Trophoblast cell (in vitro differentiated cells and primary cell): Measurements from ENCODE around the gene AADACL4.

Source experiments
- DNase-seq, 2 donors: peaks; one replicate each; pipeline ENCODE4 v3.0.0-alpha.2; 2016
- H2AFZ ChIP-seq: 2 replicates; pipeline ENCODE4 v1.6.1; 2013; ENCODE audit warnings: low read length, moderate library complexity, mild to moderate bottlenecking; ENCODE audit not compliant: insufficient read depth, poor library complexity
- H2AK5ac ChIP-seq: 2 replicates; pipeline ENCODE4 v1.6.1; 2013; ENCODE audit warnings: mild to moderate bottlenecking, low read length
- H2BK120ac ChIP-seq: 2 replicates; pipeline ENCODE4 v1.6.1; 2013; ENCODE audit warnings: low read length, mild to moderate bottlenecking, moderate library complexity; ENCODE audit not compliant: insufficient read depth, poor library complexity
- H2BK12ac ChIP-seq: 2 replicates; pipeline ENCODE4 v1.6.1; 2013; ENCODE audit warnings: mild to moderate bottlenecking, low read length, moderate library complexity
- H2BK5ac ChIP-seq: 2 replicates; pipeline ENCODE4 v1.6.1; 2013; ENCODE audit warnings: low read length, low read depth, moderate library complexity, mild to moderate bottlenecking; ENCODE audit not compliant: poor library complexity
- H3K14ac ChIP-seq: 2 replicates; pipeline ENCODE4 v1.6.1; 2013; ENCODE audit warnings: mild to moderate bottlenecking, low read length
- H3K18ac ChIP-seq: 2 replicates; pipeline ENCODE4 v1.6.1; 2013; ENCODE audit warnings: mild to moderate bottlenecking, low read length
- H3K23ac ChIP-seq: 2 replicates; pipeline ENCODE4 v1.6.1; 2013; ENCODE audit warnings: low read length
- H3K27ac ChIP-seq: 2 replicates; pipeline ENCODE4 v1.5.1; 2013; ENCODE audit warnings: low read depth, mild to moderate bottlenecking, inconsistent platforms, low read length, moderate library complexity
- H3K27me3 ChIP-seq: 2 replicates; pipeline ENCODE4 v1.6.1; 2013; ENCODE audit warnings: inconsistent platforms, mild to moderate bottlenecking, low read length, moderate library complexity; ENCODE audit not compliant: insufficient read depth
- H3K36me3 ChIP-seq, 2 experiments: 1 replicate in 1 of 2; 2 replicates in 1 of 2; pipeline ENCODE4 v1.6.1; 2013; ENCODE audit warnings: low read length in 2 of 2, mild to moderate bottlenecking in 2 of 2, moderate library complexity in 1 of 2; ENCODE audit not compliant: insufficient read depth in 2 of 2, control insufficient read depth in 1 of 2
- H3K4ac ChIP-seq: 2 replicates; pipeline ENCODE4 v1.6.1; 2013; ENCODE audit warnings: low read depth, mild to moderate bottlenecking, low read length, moderate library complexity
- H3K4me1 ChIP-seq, 2 experiments: 1 replicate in 1 of 2; 2 replicates in 1 of 2; pipeline ENCODE4 v1.6.1; 2013; ENCODE audit warnings: low read length in 2 of 2, mild to moderate bottlenecking in 2 of 2, moderate library complexity in 1 of 2; ENCODE audit not compliant: insufficient read depth in 2 of 2, control insufficient read depth in 1 of 2
- H3K4me2 ChIP-seq: 2 replicates; pipeline ENCODE4 v1.6.1; 2013; ENCODE audit warnings: inconsistent platforms, mild to moderate bottlenecking, low read length, moderate library complexity
- H3K4me3 ChIP-seq: 2 replicates; pipeline ENCODE4 v1.5.1; 2013; ENCODE audit warnings: mild to moderate bottlenecking, low read depth, low read length, inconsistent platforms
- H3K79me1 ChIP-seq: one replicate; pipeline ENCODE4 v1.6.1; 2013; ENCODE audit warnings: low read length
- H3K79me2 ChIP-seq: 2 replicates; pipeline ENCODE4 v1.6.1; 2013; ENCODE audit warnings: low read length, mild to moderate bottlenecking; ENCODE audit not compliant: control insufficient read depth, insufficient read depth, poor library complexity
- H3K9ac ChIP-seq: 2 replicates; pipeline ENCODE4 v1.6.1; 2013; ENCODE audit warnings: mild to moderate bottlenecking, low read length
- H3K9me3 ChIP-seq: 2 replicates; pipeline ENCODE4 v1.6.1; 2013; ENCODE audit warnings: low read depth, mild to moderate bottlenecking, control low read depth, inconsistent platforms, low read length; ENCODE audit not compliant: insufficient read depth
- H4K12ac ChIP-seq: 2 replicates; pipeline ENCODE4 v1.6.1; 2013; ENCODE audit warnings: low read depth, mild to moderate bottlenecking, low read length, moderate library complexity
- H4K8ac ChIP-seq: 2 replicates; pipeline ENCODE4 v1.6.1; 2013; ENCODE audit warnings: low read depth, mild to moderate bottlenecking, low read length, moderate library complexity
- H4K91ac ChIP-seq: one replicate; pipeline ENCODE4 v1.6.1; 2013; ENCODE audit warnings: low read depth, mild to moderate bottlenecking, low read length, moderate library complexity
- WGBS: extraction: QIAGEN DNeasy Blood & Tissue Kit; methylation state at CpG from one replicate; pipeline ENCODE4 v1.1.7; 2013; ENCODE audit warnings: missing lambda C conversion rate; ENCODE audit not compliant: insufficient read length, insufficient coverage; ENCODE audit errors: extremely low coverage; 5-methylcytosine and 5-hydroxymethylcytosine counted together

Gene AADACL4

GRCh38 chr1:12603224-12603623 is 40.7 kb upstream of the AADACL4 start:
- no peaks in the 10 kb centered on the region for H3K79me2 ChIP-seq

GRCh38 chr1:12604114-12604874 is 39.6 kb upstream of the AADACL4 start:
- no peak overlapping the region for H3K27ac ChIP-seq

More at GRCh38 chr1:12603224-12603623, 40.7 kb upstream of the AADACL4 start:
- Histone ChIP-seq H3K36me3 (no peaks in the 10 kb centered on the region), H3K27me3 (no peaks in the 10 kb centered on the region), H3K9ac (no peak overlapping the region), H3K14ac (no peak overlapping the region), H2AFZ (no peak overlapping the region), H3K79me1 (no peaks in the 10 kb centered on the region), H3K18ac (no peak overlapping the region), H3K4me2 (no peak overlapping the region), H2BK12ac (no peak overlapping the region), H4K8ac (no peak overlapping the region), H3K23ac (no peak overlapping the region), H3K4ac (no peak overlapping the region), H3K9me3 (no peaks in the 10 kb centered on the region), H3K4me1 (peaks cover 0 to 3% of the 10 kb centered on the region in 2 experiments), H2BK5ac (no peak overlapping the region), H2BK120ac (no peak overlapping the region), H4K12ac (no peak overlapping the region), H3K4me3 (no peak overlapping the region), H2AK5ac (peak overlapping the region; percentile 82), H3K27ac (no peak overlapping the region), H4K91ac (no peak overlapping the region)
- no CpG with 5 or more reads among the region's 9 CpGs for whole genome bisulfite sequencing
- no peak for DNase-seq

DNA sequence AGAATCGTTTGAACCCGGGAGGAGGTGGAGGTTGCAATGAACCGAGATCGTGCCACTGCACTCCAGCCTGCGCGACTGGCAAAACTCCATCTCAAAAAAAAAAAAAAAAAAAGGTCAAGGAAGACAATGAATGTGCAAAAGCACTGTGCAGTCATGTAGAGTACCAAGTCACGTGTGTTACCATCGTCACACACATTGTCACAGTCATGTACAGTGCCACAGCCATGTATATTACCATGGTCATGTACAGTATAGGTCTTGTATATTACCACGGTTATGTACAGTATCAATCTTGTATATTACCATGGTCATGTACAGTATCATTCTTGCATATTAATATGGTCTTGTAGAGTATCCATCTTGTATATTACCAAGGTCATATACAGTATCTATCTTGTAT is 38.9 kb upstream of the AADACL4 start:
- Histone ChIP-seq H2BK12ac (no peak overlapping the region), H3K4me2 (no peak overlapping the region), H3K79me1 (no peaks in the 10 kb centered on the region), H3K36me3 (no peaks in the 10 kb centered on the region), H3K18ac (no peak overlapping the region), H3K14ac (no peak overlapping the region), H2AFZ (no peak overlapping the region), H3K9ac (no peak overlapping the region), H3K9me3 (peaks cover 5% of the 10 kb centered on the region), H3K4me3 (no peak overlapping the region), H4K8ac (no peak overlapping the region), H3K4me1 (peaks cover 0 to 3% of the 10 kb centered on the region in 2 experiments), H3K4ac (no peak overlapping the region), H3K27me3 (no peaks in the 10 kb centered on the region), H4K12ac (no peak overlapping the region), H4K91ac (no peak overlapping the region), H2BK120ac (no peak overlapping the region), H2AK5ac (no peak overlapping the region), H3K27ac (no peak overlapping the region), H3K23ac (no peak overlapping the region), H3K79me2 (no peaks in the 10 kb centered on the region), H2BK5ac (no peak overlapping the region)
- DNase-seq = no peak
- WGBS = no CpG with 5 or more reads among the region's 9 CpGs

More at GRCh38 chr1:12604114-12604874, 39.6 kb upstream of the AADACL4 start:
- no peak overlapping the region for H2BK5ac ChIP-seq
- no peak overlapping the region for H2AFZ ChIP-seq
- H3K23ac ChIP-seq = no peak overlapping the region
- no peak overlapping the region for H4K8ac ChIP-seq
- H3K4ac ChIP-seq = no peak overlapping the region
- H3K79me2 ChIP-seq = no peaks in the 10 kb centered on the region
- peaks cover 5% of the 10 kb centered on the region for H3K9me3 ChIP-seq
- H3K4me3 ChIP-seq = no peak overlapping the region
- WGBS = no CpG with 5 or more reads among the region's 16 CpGs
- peaks cover 0 to 3% of the 10 kb centered on the region in 2 experiments for H3K4me1 ChIP-seq
- H2AK5ac ChIP-seq = no peak overlapping the region
- no peak overlapping the region for H3K18ac ChIP-seq
- H3K9ac ChIP-seq = no peak overlapping the region
- no peak overlapping the region for H4K91ac ChIP-seq
- H3K36me3 ChIP-seq = no peaks in the 10 kb centered on the region
- H3K79me1 ChIP-seq = no peaks in the 10 kb centered on the region
- H2BK120ac ChIP-seq = no peak overlapping the region
- no peak overlapping the region for H4K12ac ChIP-seq
- no peaks in the 10 kb centered on the region for H3K27me3 ChIP-seq
- no peak overlapping the region for H3K4me2 ChIP-seq
- no peak overlapping the region for H2BK12ac ChIP-seq
- peak; percentile 90 to 92 for DNase-seq
- H3K14ac ChIP-seq = no peak overlapping the region

DNA sequence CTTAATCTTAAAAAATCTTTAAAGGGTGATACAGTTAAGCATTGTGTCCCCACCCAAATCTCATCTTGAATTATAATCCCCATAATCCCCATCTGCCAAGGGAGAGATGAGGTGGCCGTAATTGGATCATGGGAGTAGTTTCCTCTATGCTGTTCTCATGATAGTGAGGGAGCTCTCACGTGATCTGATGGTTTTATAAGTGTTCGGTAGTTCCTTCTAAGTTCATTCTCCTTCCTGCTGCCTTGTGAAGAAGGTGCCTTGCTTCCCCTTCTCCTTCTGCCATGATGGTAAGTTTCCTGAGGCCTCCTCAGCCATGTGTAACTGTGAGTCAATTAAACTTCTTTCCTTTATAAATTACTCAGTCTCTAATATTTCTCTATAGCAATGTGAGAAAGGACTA is 36.6 kb upstream of the AADACL4 start:
- no peak overlapping the region for H2BK5ac ChIP-seq
- no peaks in the 10 kb centered on the region for H3K79me2 ChIP-seq
- H4K91ac ChIP-seq = no peak overlapping the region
- H2AFZ ChIP-seq = no peak overlapping the region
- no peak overlapping the region for H2BK120ac ChIP-seq
- H3K14ac ChIP-seq = no peak overlapping the region
- H3K36me3 ChIP-seq = no peaks in the 10 kb centered on the region
- peaks cover 0 to 3% of the 10 kb centered on the region in 2 experiments for H3K4me1 ChIP-seq
- H3K9me3 ChIP-seq = peaks cover 5% of the 10 kb centered on the region
- H3K27ac ChIP-seq = no peak overlapping the region
- no peak overlapping the region for H4K8ac ChIP-seq
- no peak overlapping the region for H3K4ac ChIP-seq
- H4K12ac ChIP-seq = no peak overlapping the region
- no peak overlapping the region for H2AK5ac ChIP-seq
- H3K27me3 ChIP-seq = no peaks in the 10 kb centered on the region
- H3K4me3 ChIP-seq = no peak overlapping the region
- DNase-seq = no peak
- no peak overlapping the region for H2BK12ac ChIP-seq
- no peak overlapping the region for H3K9ac ChIP-seq
- H3K18ac ChIP-seq = no peak overlapping the region
- no peaks in the 10 kb centered on the region for H3K79me1 ChIP-seq
- H3K23ac ChIP-seq = no peak overlapping the region
- no CpG with 5 or more reads among the region's 3 CpGs for WGBS
- no peak overlapping the region for H3K4me2 ChIP-seq
